ENCODE measurements around the gene ZDHHC22.
A peak's percentile ranks its signal among the peaks of the same experiment; 100 is the strongest.
"Not testable (repeated sequence)": the region's sequence is repeated elsewhere in the genome, so short reads cannot be mapped to it uniquely, and the experiment has no call there.

ZDHHC22 gene, protein sequence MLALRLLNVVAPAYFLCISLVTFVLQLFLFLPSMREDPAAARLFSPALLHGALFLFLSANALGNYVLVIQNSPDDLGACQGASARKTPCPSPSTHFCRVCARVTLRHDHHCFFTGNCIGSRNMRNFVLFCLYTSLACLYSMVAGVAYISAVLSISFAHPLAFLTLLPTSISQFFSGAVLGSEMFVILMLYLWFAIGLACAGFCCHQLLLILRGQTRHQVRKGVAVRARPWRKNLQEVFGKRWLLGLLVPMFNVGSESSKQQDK

DNA sequence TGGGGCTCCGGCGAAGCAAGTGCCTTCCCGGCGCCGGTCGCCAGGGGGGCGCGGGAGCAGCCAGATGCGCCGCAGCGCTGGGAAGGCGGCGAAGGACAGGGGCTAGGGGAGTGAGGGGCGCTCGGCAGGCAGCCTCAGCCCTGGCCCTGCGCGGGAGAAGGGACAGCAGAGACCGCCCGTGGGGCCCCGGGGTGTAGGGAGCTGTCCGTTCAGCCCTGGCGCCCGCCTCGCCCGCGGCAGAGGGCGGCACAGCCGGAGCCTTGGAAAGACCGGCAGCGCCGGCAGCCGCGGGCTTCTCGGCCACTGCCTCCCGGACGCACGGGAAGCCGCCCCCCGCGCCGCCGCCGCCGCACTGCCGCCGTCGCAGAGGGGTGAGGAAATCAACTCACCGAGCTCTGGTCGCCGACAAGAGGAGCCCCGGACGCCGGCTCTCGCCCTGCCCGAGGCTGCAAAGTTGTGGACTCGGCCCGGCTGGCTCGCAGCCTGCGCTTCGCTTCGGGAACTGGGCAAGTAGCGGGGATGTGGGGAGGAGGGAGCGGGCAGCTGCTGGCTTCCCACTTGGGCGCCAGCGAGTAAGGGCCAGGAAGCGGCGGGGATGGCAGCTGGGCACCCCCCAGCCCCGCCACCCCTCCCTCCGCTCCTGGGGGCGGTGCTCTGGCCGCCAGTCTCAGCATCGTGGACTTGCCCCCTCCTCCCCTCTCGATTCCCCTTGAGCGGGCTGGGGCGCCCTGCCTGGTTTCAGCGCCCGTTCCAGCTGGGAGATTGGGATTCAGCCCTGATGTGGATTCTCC lies at the start of gene ZDHHC22:
TSS of gene ZDHHC22 (minus strand) at position 578 of the 791 bp plus-strand sequence. CDS start 2,053 bp downstream, outside the sequence.
- DNase-seq (ENCODE audit: low read depth, low spot score) = no peak

DNA sequence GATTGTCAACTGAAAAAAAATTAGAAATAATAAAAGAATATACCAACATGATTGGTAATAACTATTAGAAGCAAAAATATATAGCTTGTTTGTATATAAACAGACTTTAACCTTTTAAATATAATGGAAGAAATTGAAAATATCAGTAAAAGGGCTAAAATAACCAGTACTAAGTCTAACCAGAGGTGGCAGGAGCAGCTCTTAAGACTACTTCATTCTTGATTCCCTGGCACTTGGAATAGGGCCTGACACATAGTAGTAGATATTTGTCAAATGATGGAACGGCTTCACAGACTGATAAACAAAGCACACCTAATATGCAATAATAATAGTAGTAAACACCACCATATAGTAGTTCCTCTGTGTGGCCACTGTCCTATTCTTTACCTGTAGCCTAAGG lies 49.4 kb upstream of the ZDHHC22 start:
- no peak for DNase-seq (ENCODE audit: low read depth, low spot score)

DNA sequence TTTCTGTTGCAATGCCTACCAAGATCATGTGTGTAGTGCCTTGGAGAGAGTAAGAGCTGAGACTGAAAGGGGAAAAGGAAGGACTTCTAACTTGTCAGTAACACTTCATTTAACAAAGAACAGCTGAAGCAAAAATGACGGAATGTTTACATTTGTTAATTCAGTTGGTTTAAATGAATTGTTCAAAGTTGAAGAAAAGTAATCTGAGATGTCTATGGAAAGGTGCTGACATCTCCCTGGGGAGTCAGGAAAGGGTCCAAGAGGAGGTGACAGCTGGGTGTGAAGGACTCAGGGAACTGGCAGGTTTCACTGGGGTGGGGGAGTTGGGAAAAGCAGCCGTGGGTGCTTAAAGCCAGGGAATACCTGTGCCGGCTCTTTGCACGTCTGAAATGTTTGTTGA lies 47.9 kb upstream of the ZDHHC22 start:
- no peak for DNase-seq (ENCODE audit: low read depth, low spot score)

DNA sequence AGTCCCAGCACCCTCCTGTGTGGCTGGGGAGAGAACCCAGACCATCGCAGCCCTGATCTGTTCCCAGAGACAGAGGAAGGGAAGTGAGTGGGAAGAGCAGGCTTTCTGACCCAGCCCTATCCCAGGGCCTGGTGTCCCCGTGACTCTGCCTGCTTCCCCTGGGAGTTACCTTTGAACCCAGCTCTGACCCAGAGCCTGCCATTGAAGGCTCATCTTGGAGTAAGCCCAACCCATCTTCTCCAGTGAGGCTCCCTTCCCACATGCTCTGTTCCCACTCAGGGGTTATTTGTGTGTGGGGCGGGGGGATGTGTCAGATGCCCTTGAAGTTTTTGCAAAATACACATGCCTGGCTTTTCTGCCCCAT lies 46.0 kb upstream of the ZDHHC22 start:
- DNase-seq (ENCODE audit: low read depth, low spot score) = no peak

DNA sequence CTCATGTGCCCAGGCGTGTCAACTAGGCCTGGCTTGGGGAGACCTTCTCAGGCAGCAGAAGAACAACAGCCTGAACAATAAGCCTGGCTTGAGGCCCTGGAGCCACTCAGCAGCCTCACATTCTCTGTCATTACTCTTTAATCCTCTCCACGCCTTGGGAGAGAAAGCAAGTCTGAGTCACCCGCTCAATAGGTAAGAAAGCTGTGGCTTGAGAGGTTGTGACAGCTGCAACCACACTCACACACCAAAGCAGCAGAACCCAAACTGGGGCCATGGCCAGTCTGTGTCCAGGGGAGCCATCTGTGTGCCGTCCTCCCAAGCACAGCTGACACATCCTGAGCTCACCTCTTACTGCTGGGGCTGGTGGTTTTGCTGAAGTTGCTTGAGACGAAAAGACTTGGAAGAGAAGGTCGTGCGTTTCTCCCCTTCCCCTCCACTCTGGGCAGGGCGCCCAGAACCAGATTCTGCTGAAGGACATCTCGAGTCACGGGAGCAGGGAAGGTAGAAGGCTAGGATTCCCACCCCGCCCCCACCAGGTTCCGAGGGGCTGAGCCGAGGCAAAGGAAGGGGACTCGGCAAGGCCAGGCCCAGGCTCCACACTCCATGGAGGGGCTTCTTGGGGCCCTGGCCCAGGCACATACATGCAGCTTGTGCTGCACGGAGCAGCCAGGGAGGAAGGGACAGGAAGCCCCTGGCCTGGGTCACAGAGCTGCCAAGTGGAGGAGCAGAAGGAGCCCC lies 45.5 kb upstream of the ZDHHC22 start:
- no peak for DNase-seq (ENCODE audit: low read depth, low spot score)

DNA sequence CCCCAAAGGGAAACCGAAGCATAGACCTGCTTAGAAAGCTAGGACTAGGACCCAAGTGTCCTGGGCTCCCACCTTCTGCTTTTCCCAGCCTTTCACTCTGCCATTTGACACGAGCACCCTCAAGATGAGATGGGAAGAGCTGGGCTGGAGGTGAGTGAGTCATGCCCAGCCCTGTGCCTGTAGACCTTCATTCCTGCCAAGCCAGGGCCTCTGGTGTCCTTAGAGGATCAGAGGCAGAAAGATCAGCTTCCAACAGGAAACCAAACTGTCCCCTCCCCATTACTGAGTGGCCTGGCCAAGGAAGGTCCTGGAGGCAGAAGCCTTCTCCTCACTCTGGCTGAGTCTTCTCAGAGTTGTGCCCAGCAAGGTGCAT lies 43.5 kb upstream of the ZDHHC22 start:
- no peak for DNase-seq (ENCODE audit: low read depth, low spot score)

DNA sequence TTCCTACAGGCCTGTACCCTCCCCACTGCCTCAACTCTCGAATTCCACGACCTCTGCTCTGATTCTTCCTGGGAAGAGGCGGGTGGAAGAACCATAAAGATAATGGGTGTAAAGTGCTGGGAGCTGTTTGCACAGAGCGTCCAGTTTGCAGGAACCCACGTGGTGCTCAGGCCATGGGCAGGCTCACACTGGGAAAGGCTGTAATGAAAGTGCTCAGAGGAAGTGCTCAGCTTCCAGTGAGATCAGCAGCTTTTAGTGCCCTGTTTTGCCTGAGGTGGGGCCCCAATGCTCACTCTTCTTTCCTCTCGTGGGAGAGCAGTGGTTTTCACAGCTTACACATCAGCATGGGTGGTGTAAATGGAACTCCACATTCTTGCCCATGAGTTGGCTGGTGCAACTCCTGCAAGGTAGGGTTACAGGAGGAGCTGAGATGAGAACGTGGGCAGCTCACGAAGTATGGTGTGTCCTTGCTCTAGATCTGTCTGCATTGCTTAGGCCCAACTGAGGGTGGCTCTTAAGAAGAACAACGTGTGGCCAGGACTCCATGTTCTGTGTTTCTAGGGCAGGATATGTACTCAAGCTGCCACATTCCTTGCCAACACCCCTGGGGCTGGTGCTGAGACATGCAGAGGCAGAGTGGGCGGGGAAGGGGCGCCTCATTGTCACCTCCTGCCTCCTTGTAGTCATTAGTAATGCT lies 43.0 kb upstream of the ZDHHC22 start:
- DNase-seq (ENCODE audit: low read depth, low spot score) = no peak

DNA sequence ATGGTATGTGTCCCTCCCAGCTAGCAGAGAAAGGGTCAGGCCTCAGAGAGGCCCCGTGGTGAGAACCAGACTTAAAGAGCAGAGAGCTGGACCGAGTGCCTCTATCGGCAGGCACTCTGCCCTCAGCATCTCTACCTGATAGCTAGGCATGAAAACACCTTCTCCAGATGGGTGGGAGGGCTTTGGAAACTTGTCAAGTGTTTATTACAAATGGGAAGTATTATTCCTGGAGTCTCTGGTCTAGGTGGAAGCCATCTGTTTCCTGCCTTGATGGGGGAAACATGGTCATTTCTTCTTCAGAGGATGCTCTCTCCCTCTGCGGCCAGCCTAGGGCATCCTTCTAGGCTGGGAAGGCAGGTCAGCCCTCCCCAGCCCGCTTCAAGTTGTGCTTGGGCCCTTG lies 42.3 kb upstream of the ZDHHC22 start:
- no peak for DNase-seq (ENCODE audit: low read depth, low spot score)

DNA sequence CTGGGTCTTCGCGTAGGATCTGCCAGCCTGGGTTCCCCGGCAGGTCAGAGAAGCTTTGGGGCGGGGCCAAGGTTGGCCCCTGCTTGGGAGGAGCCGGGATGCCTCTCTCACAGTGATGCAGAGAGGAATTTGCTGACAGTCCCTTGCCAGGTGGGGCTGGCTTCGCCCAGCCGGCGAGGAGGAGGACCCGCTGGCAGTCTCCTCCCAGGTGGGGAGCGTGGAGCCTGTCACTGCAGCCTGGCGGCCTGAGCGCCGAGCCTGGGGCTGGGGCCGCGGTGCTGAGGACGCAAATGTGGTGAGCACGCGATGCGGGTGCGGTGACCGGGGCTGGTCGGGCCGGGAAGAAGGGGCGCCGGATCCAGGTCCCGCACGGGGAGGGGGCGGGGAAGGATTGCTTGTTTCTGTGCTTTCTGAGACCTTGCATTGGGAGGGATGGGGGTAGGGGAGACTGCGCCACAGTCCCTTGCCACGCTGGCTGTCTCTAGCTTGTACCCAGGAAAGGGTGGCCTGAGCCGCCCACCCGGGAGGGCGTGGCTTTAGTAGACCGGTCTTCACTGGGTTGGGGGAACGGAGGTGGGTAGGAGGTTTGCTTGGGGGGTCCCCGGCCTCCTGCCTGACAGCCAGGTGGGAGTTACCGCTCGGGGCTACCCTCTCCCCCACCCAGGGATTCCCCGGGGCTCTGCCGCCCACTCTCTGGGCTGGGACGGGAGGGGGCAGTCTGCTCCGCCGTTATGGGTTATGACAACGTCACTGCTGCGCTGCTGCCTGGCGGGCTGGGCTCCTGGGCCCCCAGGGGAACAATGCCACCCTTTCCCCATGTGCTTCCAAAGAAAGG lies 40.2 kb upstream of the ZDHHC22 start, which contains the start of gene TMEM63C:
TSS of gene TMEM63C (plus strand) at position 196 of the 835 bp plus-strand sequence. CDS start 37,016 bp downstream, outside the sequence.
- DNase-seq (ENCODE audit: low read depth, low spot score) = peak; percentile 48

DNA sequence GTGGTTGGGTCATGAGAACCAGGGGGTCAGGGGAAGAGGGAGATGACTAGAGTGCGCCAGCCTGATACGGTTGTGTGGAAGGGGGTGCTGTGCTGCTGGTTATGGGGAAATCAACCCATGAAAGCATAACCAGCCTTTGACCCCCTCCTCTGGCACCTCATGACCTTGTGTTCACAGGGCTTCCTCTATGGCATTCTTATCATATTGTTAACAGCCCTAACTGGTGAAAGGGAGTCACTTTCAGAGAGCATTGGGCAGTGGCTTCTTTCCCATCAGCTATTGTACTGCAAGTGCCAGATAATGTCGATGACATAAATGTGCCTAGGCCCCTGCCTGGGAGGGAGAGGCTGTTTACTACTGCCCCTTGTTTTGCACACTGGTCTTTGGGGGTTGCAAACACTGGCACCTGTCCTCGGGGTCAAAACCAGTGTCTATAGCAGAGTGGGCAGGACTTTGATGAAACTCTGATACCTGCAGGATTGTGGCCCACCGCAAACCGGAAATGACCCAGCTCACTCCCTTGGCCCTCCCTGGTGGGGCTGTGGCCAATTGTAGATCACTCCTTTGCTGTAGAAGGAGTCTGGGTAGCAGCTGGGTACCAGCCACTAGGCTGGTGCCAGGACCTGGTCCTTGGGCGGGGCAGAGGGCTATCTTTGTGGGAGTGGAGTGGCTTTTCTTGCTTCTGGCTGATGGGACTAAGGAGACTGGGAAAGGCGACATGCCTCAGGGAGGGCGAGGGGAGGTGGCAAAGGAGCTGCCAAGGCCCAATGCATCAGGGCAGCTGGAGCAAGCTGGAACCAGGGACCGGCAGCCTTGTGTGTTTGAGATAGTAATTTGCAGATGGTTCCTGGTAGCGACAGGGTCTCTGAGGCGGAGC lies 39.4 kb upstream of the ZDHHC22 start:
- no peak for DNase-seq (ENCODE audit: low read depth, low spot score)

DNA sequence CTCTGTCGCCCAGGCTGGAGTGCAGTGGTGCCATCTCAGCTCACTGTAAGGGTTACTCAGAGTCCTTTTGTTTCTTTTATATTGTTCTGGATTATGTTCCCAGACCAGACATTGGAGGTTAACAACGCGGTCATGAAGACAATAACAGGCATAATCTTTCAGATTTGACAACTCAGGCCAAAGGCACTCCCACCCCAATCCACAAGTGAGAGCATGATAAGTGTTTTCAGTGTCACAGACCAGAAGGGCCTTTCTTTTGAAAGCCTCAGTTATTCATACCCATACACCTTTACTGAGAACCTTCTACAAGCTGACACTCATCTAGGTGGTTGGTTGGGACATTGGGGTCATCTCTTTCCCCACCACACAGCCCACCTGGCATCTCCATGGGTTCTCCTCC lies 37.1 kb upstream of the ZDHHC22 start:
- DNase-seq (ENCODE audit: low read depth, low spot score) = no peak

DNA sequence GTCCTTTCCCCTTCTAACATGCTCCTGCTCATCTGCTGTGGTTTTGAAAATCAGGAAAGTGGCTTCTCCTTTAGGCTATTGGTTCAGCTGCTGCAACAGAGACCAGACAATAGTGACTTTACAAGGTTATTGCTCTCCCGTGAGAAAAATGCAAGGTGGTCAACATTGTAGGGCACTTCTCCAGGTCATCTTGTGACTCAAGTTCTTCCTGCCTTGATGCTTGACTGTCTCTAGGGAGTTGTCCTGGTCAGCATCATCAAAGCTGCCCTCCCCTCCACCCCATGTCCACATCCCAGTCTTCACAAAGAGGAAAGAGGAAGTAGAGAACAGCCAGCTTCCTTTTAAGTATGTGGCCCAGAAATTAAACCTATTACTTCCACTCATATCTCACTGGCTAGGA lies 36.1 kb upstream of the ZDHHC22 start:
- DNase-seq (ENCODE audit: low read depth, low spot score) = no peak

DNA sequence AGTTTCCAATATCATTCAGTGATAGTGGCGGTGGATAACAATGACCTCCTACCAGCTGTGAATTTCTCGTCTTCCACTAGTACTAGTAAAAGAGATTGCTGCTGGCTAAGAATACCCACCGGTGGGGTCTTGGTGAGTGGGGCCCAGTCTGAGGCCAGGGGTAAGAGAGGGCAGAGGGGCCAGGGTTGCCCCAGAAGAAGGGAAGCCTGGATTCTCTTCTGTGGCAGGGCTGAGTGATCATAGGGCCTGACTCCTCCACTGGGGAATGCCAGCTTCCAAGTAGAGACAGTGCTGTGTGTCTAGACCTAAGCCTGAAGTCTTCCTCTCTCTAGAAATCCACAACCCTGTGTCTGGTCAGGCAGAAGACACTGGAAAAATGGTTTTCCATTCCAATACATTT lies 34.3 kb upstream of the ZDHHC22 start:
- no peak for DNase-seq (ENCODE audit: low read depth, low spot score)

DNA sequence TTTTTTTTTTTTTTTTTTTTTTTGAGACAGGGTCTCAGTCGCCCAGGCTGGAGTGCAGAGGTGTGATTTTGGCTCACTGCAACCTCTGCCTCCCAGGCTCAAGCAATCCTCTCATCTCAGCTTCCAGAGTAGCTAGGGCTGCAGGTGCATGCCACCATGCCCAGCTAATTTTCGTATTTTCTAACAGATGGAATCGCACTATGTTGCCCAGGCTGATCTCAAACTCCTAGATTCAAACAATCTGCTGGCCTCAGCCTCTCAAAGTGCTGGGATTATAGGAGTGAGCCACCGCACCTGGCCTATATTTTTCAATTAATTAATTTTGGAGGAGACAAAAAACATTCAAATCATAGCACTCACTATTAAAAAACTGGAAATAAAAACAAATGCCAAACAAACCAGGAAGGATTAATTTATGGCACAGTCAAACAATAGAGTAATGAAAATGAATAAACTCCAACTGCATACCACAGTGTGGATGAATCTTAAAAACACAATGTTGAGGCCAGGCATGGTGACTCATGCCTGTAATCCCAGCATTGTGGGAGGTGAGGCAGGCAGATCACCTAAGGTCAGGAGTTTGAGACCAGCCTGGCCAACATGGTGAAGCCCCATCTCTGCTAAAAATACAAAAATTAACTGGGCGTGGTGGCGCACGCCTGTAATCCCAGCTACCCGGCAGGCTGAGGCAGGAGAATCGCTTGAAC lies 32.5 kb upstream of the ZDHHC22 start:
- DNase-seq (ENCODE audit: low read depth, low spot score) = not testable (repeated sequence)

DNA sequence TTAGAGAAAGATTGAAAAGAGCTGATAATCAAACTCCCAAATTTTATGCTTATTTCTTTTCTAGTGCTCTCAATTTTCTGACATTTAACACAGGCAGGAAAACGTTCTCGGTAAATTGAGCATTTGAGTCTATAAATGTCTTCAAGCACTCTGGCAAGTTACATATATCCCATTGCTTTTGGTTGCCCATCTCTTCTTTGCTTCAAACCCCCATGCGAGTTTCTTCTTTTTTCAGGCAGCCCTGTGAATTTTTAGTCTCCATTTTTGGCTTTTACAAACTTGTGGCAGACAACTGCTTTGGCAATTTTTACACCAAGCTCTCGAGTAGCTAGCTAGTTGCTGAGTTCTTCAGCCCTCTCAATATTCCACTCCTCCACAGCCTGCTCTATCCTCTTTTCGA lies 31.3 kb upstream of the ZDHHC22 start:
- no peak for DNase-seq (ENCODE audit: low read depth, low spot score)

DNA sequence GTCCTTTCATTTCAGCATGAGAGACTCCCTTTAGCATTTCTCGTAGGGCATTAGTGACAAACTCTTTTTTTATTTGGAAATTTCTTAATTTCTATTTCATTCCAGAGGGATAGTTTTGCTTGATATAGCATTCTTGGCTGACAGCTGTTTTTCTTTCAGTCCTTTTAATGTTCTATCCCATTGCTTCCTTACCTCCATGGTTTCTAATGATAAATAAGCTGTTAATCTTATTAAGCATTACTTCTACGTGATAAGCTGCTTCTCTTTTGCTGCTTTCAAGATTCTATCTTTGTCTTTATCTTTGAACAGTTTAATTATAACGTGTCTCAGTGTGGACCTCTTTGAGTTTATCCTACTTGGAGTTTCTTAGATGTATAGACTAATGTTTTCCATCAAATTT lies 28.5 kb upstream of the ZDHHC22 start:
- no peak for DNase-seq (ENCODE audit: low read depth, low spot score)

DNA sequence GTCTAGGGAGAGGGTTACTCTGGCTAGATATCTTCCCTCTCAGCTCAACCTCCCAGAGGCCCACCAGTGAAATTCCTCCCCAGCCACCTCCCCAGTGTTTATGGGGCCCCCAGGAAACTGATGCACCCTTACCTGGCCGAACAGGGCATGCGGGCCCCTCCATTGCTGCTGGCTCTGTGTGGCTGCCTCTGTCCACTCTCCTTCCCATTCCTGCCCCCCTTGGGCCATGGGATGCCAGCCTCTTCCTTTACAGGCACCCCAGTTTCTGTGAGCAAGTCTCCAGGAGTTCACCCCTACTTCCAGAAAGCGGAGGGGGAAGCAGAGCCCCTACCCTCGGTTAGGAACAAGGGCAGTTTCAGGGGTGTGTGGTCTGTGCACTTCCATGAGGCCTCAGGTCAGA lies 19.4 kb upstream of the ZDHHC22 start:
- no peak for DNase-seq (ENCODE audit: low read depth, low spot score)

DNA sequence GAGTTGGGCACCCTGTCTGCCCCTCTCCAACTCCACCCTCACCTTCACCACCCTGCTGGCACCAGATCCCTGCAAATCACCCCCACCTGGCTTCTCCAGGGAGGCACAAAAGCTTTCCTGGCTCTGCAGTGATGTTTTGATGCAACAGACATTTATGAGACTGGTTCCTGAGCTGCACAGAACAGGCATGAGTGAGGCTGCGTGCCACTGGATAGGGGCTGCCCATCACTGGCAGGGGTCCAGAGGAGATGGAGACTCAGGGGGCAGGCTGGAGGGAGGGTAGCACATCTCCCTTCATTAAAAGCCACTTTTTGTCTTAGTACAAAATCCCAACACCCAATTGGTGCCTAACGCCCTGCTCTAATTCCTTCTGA lies 17.3 kb upstream of the ZDHHC22 start:
- no peak for DNase-seq (ENCODE audit: low read depth, low spot score)

DNA sequence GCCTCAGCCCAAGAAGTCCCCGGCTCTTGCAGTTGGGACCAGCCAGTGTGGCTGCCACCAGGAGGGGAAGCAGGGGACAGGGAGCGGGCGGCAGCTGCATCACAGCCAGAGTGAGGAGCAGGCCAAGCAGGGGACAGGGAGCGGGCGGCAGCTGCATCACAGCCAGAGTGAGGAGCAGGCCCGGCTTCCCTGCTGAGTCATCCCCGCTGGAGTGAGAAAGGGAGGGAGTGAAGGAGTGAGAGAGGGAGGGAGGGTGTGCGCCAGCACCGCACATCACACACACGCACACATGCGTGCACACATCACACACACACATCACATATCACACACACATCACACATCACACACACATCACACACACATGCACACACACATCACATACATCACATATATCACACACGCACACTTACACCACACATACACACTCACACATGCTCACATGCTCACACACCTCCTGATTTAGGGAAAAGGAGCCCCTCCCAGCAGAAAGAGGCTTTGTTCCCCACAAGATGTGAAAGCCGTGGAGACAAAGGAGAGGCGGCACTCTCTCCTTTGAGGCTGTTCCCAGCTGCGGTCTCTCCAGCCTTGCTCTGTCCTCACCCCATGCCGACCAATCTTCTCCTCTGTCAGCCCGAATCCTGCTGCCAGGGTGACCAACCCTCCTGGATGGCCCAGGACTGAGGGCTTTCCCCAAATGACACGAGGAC lies 16.7 kb upstream of the ZDHHC22 start:
- DNase-seq (ENCODE audit: low read depth, low spot score) = no peak
